GM21576 (cell line): Measurements from ENCODE around the gene ZNF358.

Source experiments
- ATAC-seq: cut with Tn5 transposase; IDR thresholded peaks from one replicate; pipeline ENCODE4 v1.9.1; 2021; ENCODE audit warnings: mild to moderate bottlenecking, moderate library complexity; ENCODE audit not compliant: unreplicated experiment

ZNF358 gene

DNA sequence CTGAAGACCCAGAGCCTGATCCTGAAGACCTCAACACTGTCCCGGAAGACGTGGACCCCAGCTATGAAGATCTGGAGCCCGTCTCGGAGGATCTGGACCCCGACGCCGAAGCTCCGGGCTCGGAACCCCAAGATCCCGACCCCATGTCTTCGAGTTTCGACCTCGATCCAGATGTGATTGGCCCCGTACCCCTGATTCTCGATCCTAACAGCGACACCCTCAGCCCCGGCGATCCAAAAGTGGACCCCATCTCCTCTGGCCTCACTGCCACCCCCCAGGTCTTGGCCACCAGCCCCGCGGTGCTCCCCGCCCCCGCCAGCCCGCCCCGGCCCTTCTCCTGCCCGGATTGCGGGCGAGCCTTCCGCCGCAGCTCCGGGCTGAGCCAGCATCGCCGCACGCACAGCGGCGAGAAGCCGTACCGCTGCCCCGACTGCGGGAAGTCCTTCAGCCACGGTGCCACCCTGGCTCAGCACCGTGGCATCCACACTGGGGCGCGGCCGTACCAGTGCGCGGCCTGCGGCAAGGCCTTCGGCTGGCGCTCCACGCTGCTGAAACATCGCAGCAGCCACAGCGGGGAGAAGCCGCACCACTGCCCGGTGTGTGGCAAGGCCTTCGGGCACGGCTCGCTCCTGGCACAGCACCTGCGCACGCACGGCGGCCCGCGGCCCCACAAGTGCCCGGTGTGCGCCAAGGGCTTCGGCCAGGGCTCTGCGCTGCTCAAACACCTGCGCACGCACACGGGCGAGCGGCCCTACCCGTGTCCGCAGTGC, 3.6 kb downstream of the ZNF358 start:
- ATAC-seq = no peak

DNA sequence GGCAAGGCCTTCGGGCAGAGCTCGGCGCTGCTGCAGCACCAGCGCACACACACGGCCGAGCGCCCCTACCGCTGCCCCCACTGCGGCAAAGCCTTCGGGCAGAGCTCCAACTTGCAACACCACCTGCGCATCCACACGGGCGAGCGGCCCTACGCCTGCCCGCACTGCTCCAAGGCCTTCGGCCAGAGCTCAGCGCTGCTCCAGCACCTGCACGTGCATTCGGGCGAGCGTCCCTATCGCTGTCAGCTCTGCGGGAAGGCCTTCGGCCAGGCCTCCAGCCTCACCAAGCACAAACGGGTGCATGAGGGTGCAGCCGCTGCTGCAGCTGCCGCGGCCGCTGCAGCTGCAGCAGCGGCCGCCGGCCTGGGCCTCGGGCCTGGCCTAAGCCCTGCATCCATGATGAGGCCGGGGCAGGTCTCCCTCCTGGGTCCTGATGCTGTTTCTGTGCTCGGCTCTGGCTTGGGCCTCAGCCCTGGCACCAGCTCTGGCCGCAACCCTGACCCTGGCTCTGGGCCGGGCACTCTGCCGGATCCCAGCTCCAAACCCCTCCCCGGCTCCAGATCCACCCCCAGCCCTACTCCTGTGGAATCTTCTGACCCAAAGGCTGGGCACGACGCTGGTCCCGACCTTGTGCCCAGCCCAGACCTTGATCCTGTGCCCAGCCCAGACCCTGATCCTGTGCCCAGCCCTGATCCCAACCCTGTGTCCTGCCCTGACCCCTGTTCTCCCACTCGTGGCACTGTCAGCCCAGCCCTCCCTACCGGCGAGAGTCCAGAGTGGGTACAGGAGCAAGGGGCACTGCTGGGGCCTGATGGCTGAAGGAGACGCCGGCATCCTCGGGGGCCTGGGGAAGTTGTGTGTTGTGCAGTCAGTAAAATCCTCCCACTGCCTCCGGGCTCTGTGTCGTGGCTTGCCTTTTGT, 4.5 kb downstream of the ZNF358 start:
- no peak for ATAC-seq

DNA sequence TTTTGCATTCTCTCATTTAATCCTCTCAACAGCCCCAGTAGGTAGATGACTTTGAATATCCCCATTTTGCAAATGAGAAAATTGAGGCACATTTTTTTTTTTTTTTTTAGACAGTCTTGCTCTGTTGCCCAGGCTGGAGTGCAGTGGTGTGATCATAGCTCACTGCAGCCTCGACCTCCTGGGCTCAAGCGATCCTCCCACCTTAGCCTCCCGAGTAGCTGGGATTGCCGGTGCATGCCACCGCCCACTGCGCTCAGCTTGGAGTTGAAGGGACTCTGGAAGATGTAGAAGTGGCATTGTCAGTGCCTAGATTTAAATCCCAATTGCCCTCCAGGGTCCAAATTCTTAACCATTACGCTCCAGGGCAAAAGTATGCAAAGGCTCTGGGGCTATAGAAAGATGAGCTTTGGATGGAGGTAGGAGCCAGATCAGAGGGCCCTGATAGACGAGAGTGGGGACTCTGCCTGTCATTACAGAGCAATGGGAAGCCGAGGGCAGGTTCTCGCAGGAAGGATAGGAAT, 5.7 kb downstream of the ZNF358 start:
- no peak for ATAC-seq

DNA sequence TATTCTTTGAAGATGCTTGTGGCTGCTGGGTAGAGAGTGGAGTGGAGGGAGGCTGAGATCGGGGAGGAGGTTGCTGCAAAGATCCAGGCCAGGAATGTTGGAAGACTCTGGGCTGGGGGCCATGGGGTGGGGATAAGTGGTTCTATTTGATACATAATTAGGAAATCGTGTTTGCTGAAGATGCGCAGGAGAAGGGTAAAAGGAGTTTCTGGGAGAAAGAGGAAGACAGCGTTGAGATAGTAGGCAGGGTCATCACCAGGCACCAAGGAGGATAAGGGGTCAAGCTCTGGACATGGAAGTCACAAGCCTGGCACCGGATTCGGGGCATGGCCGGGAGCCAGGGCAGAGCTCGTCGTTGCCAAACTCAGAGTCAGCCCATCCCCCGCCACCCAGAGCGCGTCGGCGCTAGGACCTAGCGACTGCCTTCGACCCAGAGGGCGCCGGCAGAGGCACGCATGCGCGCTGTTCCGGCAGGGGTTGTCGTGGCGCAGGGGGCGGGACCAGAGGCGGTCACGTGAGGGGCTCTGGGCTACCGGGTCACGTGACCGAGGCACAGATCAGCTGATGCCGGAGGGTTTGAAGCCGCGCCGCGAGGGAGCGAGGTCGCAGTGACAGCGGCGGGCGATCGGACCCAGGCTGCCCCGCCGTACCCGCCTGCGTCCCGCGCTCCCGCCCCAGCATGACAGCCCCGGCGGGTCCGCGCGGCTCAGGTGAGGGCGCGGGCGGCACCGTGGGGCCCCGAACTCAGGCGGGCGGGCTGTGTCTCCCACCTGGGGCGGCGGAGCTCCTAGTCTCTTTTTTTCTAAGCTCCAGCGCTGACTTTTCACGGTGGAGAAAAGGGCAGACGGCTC, 6.4 kb downstream of the ZNF358 start, which contains the start of gene MCOLN1:
TSS of gene MCOLN1 (plus strand) at position 553 of the 851 bp plus-strand sequence. CDS start at position 680, 127 bp downstream.
- peak; percentile 81 for ATAC-seq

DNA sequence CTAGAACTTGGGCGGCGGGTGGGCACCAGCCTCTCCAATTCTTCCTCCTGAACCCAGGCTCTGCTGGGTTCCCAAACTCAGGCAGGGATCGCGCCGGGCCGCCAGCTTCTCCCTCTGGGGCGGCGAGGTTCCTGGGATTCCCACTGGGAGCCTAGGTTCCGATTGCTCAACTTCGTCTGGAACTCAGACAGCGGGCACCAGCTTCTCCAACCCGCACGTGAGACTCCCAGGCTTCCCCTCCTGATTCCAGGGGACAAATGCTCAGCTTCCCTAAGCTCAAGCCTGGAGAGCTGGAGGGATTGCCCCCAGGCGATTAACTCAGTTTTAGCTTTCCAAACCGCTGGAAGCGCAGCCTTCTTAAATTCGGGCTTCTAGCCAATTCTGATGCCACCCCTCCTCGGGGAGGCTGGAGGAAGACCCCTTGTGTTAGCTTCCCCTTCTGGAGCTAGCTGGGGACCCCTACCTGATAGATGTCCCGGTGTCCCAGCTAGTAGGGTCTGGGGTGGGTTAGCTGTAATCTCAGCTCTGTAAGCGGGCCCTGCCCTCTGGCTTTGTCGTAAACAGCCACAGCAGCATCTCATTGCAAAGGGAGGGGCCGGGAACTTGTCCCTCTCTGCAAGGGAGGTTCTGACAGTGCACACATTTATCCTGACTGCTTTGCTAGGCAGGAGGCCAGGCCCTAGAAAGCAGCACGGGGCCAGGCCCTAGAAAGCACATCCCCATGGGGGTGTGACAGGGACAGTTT, 7.2 kb downstream of the ZNF358 start:
- ATAC-seq = no peak

DNA sequence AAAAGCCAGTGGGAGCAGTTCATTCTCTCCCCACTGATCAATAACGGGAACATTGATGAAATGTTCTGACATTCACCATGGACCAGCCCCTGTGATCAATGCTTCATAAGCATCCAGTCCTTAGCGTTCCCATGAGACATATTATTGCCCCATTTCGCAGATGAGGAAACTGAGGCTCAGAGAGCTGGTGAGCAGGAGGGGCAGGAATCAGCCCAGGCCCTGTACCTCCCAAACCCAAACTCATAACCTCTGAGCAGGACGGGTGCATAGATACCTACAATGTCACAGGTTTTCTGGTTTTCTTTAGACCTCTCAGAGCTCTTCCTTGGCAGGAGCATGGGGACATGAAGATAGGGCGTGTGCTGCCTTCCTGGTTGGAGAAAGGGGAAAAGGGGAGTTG, 8.6 kb downstream of the ZNF358 start:
- no peak for ATAC-seq

DNA sequence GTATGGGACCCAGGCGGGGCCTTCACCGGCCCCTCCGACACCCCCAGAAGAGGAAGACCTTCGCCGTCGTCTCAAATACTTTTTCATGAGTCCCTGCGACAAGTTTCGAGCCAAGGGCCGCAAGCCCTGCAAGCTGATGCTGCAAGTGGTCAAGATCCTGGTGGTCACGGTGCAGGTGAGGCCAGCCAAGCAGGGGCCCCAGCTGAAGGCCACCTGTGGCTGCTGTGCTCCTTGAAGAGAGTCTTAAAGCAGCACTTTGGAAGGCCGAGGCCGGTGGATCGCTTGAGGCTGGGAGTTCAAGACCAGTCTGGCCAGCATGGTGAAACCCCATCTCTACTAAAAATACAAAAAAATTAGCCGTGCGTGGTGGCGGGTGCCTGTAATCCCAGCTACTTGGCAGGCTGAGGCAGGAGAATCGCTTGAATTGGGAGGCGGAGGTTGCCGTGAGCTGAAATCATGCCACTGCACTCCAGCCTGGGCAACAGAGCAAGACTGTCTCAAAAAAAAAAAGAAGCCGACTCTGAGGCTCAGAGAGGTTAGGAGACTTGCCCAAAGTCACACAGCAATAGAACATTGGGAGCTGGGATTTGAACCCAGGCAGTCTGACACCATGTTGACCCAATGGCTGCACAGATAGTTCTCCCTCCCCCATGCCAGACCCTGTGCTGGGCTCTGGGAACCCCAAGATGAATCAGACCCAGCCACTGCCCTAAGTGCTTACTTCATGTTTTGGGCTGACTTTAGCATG, 9.3 kb downstream of the ZNF358 start:
- ATAC-seq = no peak

DNA sequence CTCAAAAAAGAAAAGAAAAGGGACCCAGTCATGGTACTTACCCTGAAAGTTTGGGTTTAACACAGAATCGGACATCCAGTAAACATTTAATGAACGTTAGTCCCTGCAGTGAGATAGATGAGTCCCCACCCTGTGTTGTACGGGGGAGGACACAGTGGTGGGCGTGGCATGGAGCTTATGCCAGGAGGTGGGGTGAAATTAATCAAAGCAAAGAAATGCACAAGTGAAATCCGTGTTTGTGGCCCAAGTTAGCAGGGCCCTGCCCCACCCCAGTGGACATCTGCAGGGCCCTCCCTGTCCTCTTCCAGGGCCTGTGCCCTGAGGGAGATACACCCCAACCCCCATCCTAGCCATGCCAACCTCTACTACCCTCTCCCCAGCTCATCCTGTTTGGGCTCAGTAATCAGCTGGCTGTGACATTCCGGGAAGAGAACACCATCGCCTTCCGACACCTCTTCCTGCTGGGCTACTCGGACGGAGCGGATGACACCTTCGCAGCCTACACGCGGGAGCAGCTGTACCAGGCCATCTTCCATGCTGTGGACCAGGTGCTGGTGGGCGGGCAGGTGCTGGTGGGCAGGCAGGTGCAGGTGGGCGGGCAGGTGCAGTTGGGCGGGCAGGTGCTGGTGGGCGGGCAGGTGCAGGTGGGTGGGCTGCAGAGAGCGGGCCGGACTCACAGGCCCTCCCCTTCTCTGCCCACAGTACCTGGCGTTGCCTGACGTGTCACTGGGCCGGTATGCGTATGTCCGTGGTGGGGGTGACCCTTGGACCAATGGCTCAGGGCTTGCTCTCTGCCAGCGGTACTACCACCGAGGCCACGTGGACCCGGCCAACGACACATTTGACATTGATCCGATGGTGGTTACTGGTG, 10.4 kb downstream of the ZNF358 start:
- ATAC-seq = no peak

DNA sequence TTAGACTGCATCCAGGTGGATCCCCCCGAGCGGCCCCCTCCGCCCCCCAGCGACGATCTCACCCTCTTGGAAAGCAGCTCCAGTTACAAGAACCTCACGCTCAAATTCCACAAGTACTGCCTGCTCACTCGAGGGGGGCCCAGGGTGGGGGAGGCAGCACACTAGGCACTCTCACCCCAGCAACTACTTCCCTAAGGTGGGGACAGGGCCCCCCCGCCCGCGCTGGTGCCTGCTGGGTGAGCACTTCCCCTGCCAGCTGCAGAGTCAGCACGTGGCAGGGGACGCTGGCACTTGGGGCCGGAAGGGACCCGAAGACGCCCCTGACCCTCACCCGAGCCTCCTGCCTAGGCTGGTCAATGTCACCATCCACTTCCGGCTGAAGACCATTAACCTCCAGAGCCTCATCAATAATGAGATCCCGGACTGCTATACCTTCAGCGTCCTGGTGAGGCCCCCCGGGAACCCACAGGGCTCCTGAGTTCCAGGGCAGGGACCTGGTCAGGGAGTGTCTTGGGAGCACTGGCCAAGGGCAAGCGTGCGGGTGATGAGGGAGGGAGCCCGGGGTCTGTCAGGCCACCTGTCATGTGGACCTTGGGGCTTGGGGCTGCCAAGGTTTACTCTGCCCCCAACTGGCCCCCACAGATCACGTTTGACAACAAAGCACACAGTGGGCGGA, 11.8 kb downstream of the ZNF358 start:
- ATAC-seq = no peak

DNA sequence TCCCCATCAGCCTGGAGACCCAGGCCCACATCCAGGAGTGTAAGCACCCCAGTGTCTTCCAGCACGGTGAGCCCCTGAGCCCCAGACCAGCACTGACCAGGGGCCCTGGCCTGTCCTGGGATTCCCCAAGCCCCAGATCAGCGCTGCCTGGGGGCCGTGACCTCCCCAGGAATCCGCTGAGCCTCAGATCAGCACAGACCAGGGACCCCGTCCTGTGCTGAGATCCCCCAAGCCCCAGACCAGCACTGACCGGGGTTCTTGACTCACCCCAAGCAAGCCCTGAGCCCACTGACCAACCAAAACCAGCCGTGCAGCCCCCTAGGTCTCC, 12.3 kb downstream of the ZNF358 start:
- no peak for ATAC-seq

DNA sequence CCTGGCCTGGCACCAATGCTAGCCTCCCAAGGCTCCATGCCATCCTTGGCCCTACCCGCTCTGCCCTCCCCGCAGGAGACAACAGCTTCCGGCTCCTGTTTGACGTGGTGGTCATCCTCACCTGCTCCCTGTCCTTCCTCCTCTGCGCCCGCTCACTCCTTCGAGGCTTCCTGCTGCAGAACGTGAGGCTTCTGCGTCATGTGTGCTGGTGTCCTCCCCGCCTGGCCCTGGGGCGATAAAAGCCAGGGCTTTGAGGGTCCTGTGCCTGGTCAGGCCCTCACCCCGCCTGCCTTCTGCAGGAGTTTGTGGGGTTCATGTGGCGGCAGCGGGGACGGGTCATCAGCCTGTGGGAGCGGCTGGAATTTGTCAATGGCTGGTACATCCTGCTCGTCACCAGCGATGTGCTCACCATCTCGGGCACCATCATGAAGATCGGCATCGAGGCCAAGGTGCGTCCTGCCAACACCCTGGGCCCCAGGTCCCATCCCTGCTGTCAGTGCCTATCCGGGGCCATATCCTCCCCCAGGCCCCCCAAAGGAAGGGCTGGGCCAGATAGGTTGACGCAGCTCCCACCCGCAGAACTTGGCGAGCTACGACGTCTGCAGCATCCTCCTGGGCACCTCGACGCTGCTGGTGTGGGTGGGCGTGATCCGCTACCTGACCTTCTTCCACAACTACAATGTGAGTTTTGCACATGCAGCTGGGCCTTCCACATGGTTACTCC, 12.8 kb downstream of the ZNF358 start:
- no peak for ATAC-seq

DNA sequence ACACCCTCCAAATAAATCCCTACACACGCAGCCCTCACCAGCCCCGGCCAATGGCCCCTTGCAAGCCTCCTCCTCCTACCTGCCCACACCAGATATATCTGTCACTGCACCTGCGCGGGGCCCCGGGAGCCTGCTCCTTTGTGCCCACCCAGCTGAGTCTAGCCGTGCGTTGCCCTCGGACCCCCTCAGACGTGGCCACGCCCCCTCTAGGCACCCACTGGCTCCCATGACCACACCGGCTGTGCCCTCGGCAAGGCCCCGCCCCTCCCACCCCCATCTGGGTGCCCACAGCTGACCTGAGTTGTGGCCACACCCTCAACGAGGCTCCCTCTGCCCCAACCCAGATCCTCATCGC, 13.3 kb downstream of the ZNF358 start:
- no peak for ATAC-seq

DNA sequence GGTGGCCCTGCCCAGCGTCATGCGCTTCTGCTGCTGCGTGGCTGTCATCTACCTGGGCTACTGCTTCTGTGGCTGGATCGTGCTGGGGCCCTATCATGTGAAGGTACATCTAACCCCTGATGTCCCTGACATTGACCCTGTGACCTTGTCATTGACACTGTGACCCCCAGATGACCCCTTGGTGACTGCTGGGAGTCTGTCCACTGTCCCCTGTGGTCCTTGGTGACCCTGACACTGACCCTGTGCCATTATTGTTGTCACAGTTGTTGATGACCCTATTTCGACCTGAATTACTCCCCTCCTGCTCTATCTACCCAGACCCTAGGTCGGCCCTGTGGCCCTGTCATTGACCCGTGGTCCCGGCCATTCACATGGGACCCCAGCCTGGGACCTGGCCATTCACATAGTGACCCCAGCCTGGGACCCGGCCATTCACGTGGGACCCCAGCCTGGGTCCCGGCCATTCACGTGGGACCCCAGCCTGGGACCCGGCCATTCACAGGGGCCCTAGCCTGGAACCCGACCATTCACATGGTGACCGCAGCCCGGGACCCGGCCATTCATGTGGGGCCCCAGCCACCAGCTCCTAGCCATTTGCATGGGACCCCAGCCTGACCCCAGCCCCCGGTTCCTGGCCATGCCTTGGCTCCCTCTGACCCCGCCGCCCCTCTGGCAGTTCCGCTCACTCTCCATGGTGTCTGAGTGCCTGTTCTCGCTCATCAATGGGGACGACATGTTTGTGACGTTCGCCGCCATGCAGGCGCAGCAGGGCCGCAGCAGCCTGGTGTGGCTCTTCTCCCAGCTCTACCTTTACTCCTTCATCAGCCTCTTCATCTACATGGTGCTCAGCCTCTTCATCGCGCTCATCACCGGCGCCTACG, 13.9 kb downstream of the ZNF358 start:
- ATAC-seq = no peak

DNA sequence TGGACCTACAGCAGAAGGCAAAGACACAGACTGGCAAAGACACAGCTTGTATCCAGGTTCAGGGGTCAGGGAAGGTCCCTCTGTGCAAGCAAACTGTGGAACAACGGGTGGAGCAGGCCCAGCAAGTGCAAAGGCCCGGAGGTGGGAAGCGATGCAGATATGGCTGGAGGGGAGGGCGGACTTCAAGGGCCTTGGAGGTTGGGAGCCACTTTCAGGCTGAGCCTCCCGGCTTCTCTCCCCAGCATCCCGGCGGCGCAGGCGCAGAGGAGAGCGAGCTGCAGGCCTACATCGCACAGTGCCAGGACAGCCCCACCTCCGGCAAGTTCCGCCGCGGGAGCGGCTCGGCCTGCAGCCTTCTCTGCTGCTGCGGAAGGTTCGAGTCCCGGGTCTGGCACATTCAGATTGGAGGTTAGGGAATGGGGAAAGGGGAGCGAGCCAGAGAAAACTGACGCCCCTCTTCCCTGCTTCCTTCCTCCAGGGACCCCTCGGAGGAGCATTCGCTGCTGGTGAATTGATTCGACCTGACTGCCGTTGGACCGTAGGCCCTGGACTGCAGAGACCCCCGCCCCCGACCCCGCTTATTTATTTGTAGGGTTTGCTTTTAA, 17.5 kb downstream of the ZNF358 start:
- no peak for ATAC-seq

DNA sequence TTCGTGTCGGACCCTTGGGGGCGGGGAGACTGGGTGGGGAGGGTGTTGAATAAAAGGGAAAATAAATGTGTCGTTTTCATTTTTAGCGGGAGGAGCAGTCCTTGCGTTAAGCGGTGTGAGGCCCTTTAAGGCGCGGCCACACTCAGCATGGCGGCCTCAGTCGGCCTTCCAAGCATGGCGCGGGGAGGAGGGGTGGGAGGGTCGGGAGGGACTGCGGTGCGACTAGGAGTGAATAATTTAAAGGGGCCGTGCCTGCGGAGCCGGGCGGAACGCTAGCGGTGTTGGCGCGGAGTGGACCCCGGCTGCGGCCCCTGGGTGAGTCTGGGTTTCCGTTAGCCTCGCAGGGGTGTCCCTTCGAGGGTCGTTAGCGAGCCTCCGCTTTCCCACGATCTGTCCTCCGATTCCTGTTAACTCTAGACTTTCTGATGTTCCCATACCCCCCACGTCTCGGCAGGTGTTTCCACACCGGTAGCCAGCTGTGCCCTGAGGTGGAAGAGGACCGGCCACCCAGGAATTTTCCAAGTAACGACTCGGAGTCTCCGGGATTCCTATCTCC, 18.1 kb downstream of the ZNF358 start:
- ATAC-seq = no peak

DNA sequence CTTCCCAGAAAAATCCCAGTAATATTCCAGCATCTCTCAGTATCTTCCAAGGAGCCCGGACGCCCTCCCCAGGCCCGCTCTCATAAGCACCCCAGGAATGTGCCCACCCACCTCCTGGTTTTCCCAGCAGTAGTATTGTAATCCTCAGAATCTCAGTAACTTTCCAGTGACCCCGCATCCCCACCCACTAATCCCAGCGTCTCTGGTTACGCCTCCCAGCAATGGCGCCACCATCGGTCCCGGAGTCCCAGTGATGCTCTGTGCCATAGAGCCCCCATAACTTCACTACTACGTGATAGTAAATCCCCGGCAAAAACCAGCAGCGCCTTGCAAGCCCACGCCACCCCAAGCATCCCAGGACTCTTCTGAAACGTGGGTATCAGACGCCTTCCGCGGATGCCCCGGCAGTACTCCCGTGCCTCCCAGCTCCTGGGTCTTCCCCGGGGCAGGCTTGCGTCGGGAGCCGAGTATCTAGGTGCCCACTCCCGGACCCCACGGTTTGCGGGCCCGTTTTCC, 18.7 kb downstream of the ZNF358 start:
- no peak for ATAC-seq
